ENCODE data around the gene PIEZO1.

Gene PIEZO1

GRCh38 chr16:88723911-88724310 lies 61.1 kb downstream of the PIEZO1 start:
- no peaks in the 10 kb centered on the region for H4K20me1 ChIP-seq (ENCODE audit: control insufficient read depth, insufficient read depth, low read depth, low read length)
- no peaks in the 10 kb centered on the region; the same call in 1 of the 2 replicates for H3F3A ChIP-seq (ENCODE audit: control insufficient read depth, insufficient read depth)
- no peaks in the 10 kb centered on the region for H3K9me2 ChIP-seq (replicated peaks; ENCODE audit: control insufficient read depth, low read length)
- no peaks in the 10 kb centered on the region for H3K9me3 ChIP-seq (ENCODE audit: control insufficient read depth, insufficient read depth, low read length)
- no peaks in the 10 kb centered on the region for H3K79me2 ChIP-seq (ENCODE audit: control insufficient read depth, low read length)
- H3K27me3 ChIP-seq (ENCODE audit: control insufficient read depth, low read length) = no peaks in the 10 kb centered on the region
- H3K27ac ChIP-seq (ENCODE audit: low read depth, low read length) = no peak overlapping the region
- peaks cover 82% of the 10 kb centered on the region for H3K36me3 ChIP-seq (ENCODE audit: control insufficient read depth, low read length)
- no peak for TF ChIP-seq CTCF (IDR thresholded peaks at IDR 0.05; ENCODE audit: low read depth, low read length, poor library complexity, severe bottlenecking)
- TF ChIP-seq EZH2phosphoT487 (IDR thresholded peaks at IDR 0.05; ENCODE audit: borderline replicate concordance, low read length) = no peak
- no peaks in the 10 kb centered on the region for H3K4me1 ChIP-seq (ENCODE audit: control insufficient read depth, low read length)
- no peak overlapping the region for H3K4me2 ChIP-seq (ENCODE audit: low read length)
- H3K4me3 ChIP-seq (ENCODE audit: low read length) = no peak overlapping the region

- peaks cover 86% of the 10 kb centered on the region for H3K36me3 ChIP-seq (ENCODE audit: control insufficient read depth, low read length)
- no peaks in the 10 kb centered on the region for H3K79me2 ChIP-seq (ENCODE audit: control insufficient read depth, low read length)
- no peaks in the 10 kb centered on the region for H3K4me1 ChIP-seq (ENCODE audit: control insufficient read depth, low read length)
- H3K9me2 ChIP-seq (replicated peaks; ENCODE audit: control insufficient read depth, low read length) = no peaks in the 10 kb centered on the region
- H3K4me2 ChIP-seq (ENCODE audit: low read length) = no peak overlapping the region
- no peak overlapping the region for H3K4me3 ChIP-seq (ENCODE audit: low read length)
- no peak for TF ChIP-seq EZH2phosphoT487 (IDR thresholded peaks at IDR 0.05; ENCODE audit: borderline replicate concordance, low read length)
- H4K20me1 ChIP-seq (ENCODE audit: control insufficient read depth, insufficient read depth, low read depth, low read length) = no peaks in the 10 kb centered on the region
- no peaks in the 10 kb centered on the region; the same call in 1 of the 2 replicates for H3F3A ChIP-seq (ENCODE audit: control insufficient read depth, insufficient read depth)
- no peak overlapping the region for H3K27ac ChIP-seq (ENCODE audit: low read depth, low read length)
- H3K9me3 ChIP-seq (ENCODE audit: control insufficient read depth, insufficient read depth, low read length) = no peaks in the 10 kb centered on the region
- no peaks in the 10 kb centered on the region for H3K27me3 ChIP-seq (ENCODE audit: control insufficient read depth, low read length)
Observed at GRCh38 chr16:88723507-88723887, 61.5 kb downstream of the PIEZO1 start.

GRCh38 chr16:88722784-88723506 lies 62.1 kb downstream of the PIEZO1 start:
- H3K4me1 ChIP-seq (ENCODE audit: control insufficient read depth, low read length) = no peaks in the 10 kb centered on the region
- TF ChIP-seq CTCF (IDR thresholded peaks at IDR 0.05; ENCODE audit: low read depth, low read length, poor library complexity, severe bottlenecking) (no peak), EZH2phosphoT487 (IDR thresholded peaks at IDR 0.05; ENCODE audit: borderline replicate concordance, low read length) (no peak)
- H3K4me3 ChIP-seq (ENCODE audit: low read length) = no peak overlapping the region
- H3K79me2 ChIP-seq (ENCODE audit: control insufficient read depth, low read length) = no peaks in the 10 kb centered on the region
- no peak overlapping the region for H3K27ac ChIP-seq (ENCODE audit: low read depth, low read length)
- H3F3A ChIP-seq (ENCODE audit: control insufficient read depth, insufficient read depth) = no peaks in the 10 kb centered on the region; the same call in 1 of the 2 replicates
- H3K4me2 ChIP-seq (ENCODE audit: low read length) = no peak overlapping the region
- no peaks in the 10 kb centered on the region for H3K27me3 ChIP-seq (ENCODE audit: control insufficient read depth, low read length)
- no peaks in the 10 kb centered on the region for H3K9me2 ChIP-seq (replicated peaks; ENCODE audit: control insufficient read depth, low read length)
- no peaks in the 10 kb centered on the region for H4K20me1 ChIP-seq (ENCODE audit: control insufficient read depth, insufficient read depth, low read depth, low read length)
- no peaks in the 10 kb centered on the region for H3K9me3 ChIP-seq (ENCODE audit: control insufficient read depth, insufficient read depth, low read length)
- H3K36me3 ChIP-seq (ENCODE audit: control insufficient read depth, low read length) = peaks cover 91% of the 10 kb centered on the region

All from DOHH2 (cell line).